HL-60 (cell line): ENCODE measurements around the gene DNAH17.

Experiments
- DNase-seq, 2 experiments: peaks; one replicate each; pipeline ENCODE4 v3.0.0-alpha.2; 2010 to 2020; ENCODE audit warnings: low read depth in 1 of 2, low spot score in 1 of 2
- H3K27ac ChIP-seq: fragments of 250-450 bp; sonication (Bioruptor Pico); replicated peaks from 2 replicates; pipeline ENCODE4 v1.5.1; 2020; ENCODE audit warnings: mild to moderate bottlenecking, moderate library complexity
- H3K27me3 ChIP-seq: fragments of 250-450 bp; sonication (Bioruptor Pico); 2 replicates; pipeline ENCODE4 v1.5.1; 2021; ENCODE audit warnings: mild to moderate bottlenecking, moderate library complexity; ENCODE audit not compliant: insufficient read depth, poor library complexity, severe bottlenecking
- H3K4me3 ChIP-seq: replicated peaks from 2 replicates; pipeline ENCODE4 v1.5.1; 2011; ENCODE audit warnings: mild to moderate bottlenecking, control low read depth, low read length; ENCODE audit not compliant: insufficient read depth
- CTCF ChIP-seq: IDR thresholded peaks from one replicate; pipeline ENCODE4 v1.5.1; 2011; ENCODE audit warnings: low read length, control low read depth, inconsistent platforms; ENCODE audit not compliant: insufficient read depth
- GABPA ChIP-seq: IDR thresholded peaks from 2 replicates; pipeline ENCODE4 v1.6.1; 2012; ENCODE audit warnings: low read depth
- POLR2AphosphoS5 ChIP-seq: IDR thresholded peaks from 2 replicates; pipeline ENCODE4 v1.6.1; 2012; ENCODE audit warnings: low read depth
- REST ChIP-seq: IDR thresholded peaks from 2 replicates; pipeline ENCODE4 v1.6.1; 2012; ENCODE audit warnings: low read depth; ENCODE audit not compliant: insufficient replicate concordance
- SPI1 ChIP-seq: IDR thresholded peaks from 2 replicates; pipeline ENCODE4 v1.6.1; 2012; ENCODE audit warnings: low read depth, mild to moderate bottlenecking, borderline replicate concordance

Gene DNAH17

GRCh38 chr17:78422872-78423588 is 154.2 kb downstream of the DNAH17 start:
- Histone ChIP-seq H3K4me3 (no peak overlapping the region), H3K27ac (no peak overlapping the region), H3K27me3 (no peaks in the 10 kb centered on the region)
- TF ChIP-seq REST (no peak), GABPA (no peak), POLR2AphosphoS5 (no peak), SPI1 (no peak), CTCF (no peak)
- no peak for DNase-seq

- H3K4me3 ChIP-seq = no peak overlapping the region
- H3K27ac ChIP-seq = no peak overlapping the region
- DNase-seq = no peak
- TF ChIP-seq SPI1 (no peak), POLR2AphosphoS5 (no peak), GABPA (no peak), CTCF (no peak), REST (no peak)
- no peaks in the 10 kb centered on the region for H3K27me3 ChIP-seq
Observed at GRCh38 chr17:78422267-78422605, 155.0 kb downstream of the DNAH17 start.

GRCh38 chr17:78421534-78422266 is 155.5 kb downstream of the DNAH17 start:
- DNase-seq = peak; percentile 62 to 75
- H3K27me3 ChIP-seq = no peaks in the 10 kb centered on the region
- H3K27ac ChIP-seq = no peak overlapping the region
- H3K4me3 ChIP-seq = no peak overlapping the region
- no peak for TF ChIP-seq SPI1
- TF ChIP-seq CTCF = peak; percentile 97
